ENCODE measurements around the gene EPHA6.

Gene EPHA6

DNA sequence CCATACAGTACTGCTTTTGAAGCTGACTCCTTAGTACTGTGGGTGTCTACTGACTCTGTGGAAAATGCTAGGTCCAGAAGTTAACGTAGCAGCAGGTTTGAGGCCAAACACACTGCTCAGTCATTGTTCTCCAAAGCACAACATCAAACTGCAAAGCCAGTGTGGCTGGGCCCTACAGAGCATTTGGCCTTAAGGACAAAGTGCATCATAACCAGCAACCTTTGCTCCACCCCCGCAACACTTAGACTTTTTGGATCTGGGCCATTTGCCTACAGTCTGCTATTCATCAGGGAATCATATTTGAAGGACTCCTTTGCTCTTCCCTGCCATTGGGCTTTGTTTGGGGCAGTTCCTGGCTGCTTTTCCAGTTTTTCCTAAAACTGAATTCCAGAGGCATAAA is 907.1 kb downstream of the EPHA6 start:
- DNase-seq (ENCODE audit: extremely low spot score): no peak
- TF ChIP-seq HDGF (IDR thresholded peaks at IDR 0.05; ENCODE audit: borderline replicate concordance): no peak
- no peak for TF ChIP-seq FOXK2 (IDR thresholded peaks at IDR 0.05)
- TF ChIP-seq TARDBP (IDR thresholded peaks at IDR 0.05): no peak
- no peak for TF ChIP-seq FOXM1 (IDR thresholded peaks at IDR 0.05; ENCODE audit: borderline replicate concordance)
- no peak for TF ChIP-seq L3MBTL2 (conservative IDR thresholded peaks at IDR 0.05)
- no peak for TF ChIP-seq ELF4 (IDR thresholded peaks at IDR 0.05)
- no peak for TF ChIP-seq BHLHE40 (IDR thresholded peaks at IDR 0.05; ENCODE audit: borderline replicate concordance)
- no peak for TF ChIP-seq LEF1 (IDR thresholded peaks at IDR 0.05; ENCODE audit: borderline replicate concordance)
- no peak for TF ChIP-seq FOXA1 (IDR thresholded peaks at IDR 0.05)
- TF ChIP-seq SUZ12 (IDR thresholded peaks at IDR 0.05): no peak
- no peak for TF ChIP-seq SP1 (IDR thresholded peaks at IDR 0.05)
- TF ChIP-seq, protein P1, sequence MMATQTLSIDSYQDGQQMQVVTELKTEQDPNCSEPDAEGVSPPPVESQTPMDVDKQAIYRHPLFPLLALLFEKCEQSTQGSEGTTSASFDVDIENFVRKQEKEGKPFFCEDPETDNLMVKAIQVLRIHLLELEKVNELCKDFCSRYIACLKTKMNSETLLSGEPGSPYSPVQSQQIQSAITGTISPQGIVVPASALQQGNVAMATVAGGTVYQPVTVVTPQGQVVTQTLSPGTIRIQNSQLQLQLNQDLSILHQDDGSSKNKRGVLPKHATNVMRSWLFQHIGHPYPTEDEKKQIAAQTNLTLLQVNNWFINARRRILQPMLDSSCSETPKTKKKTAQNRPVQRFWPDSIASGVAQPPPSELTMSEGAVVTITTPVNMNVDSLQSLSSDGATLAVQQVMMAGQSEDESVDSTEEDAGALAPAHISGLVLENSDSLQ (IDR thresholded peaks at IDR 0.05): no peak
- no peak for TF ChIP-seq NFRKB (IDR thresholded peaks at IDR 0.05)
- TF ChIP-seq ARNT (IDR thresholded peaks at IDR 0.05): no peak
- TF ChIP-seq ZNF384 (IDR thresholded peaks at IDR 0.05): no peak
- no peak for TF ChIP-seq CTBP1 (IDR thresholded peaks at IDR 0.05; ENCODE audit: borderline replicate concordance)
- CTCF ChIA-PET: no interaction called here

GRCh38 chr3:97736928-97737327 is 922.5 kb downstream of the EPHA6 start:
- DNase-seq (ENCODE audit: extremely low spot score): peak; percentile 43
- ChIA-PET POLR2A (no interaction called here), CTCF (no interaction called here)
- TF ChIP-seq LEF1 (IDR thresholded peaks at IDR 0.05; ENCODE audit: borderline replicate concordance) (no peak), FOXA1 (IDR thresholded peaks at IDR 0.05) (no peak), CTBP1 (IDR thresholded peaks at IDR 0.05; ENCODE audit: borderline replicate concordance) (peak; percentile 84), SP1 (IDR thresholded peaks at IDR 0.05) (no peak)
- TF ChIP-seq, protein P1 (IDR thresholded peaks at IDR 0.05): peak; percentile 97

More for the DNA sequence above, 907.1 kb downstream of the EPHA6 start:
- POLR2A ChIA-PET: no interaction called here

DNA sequence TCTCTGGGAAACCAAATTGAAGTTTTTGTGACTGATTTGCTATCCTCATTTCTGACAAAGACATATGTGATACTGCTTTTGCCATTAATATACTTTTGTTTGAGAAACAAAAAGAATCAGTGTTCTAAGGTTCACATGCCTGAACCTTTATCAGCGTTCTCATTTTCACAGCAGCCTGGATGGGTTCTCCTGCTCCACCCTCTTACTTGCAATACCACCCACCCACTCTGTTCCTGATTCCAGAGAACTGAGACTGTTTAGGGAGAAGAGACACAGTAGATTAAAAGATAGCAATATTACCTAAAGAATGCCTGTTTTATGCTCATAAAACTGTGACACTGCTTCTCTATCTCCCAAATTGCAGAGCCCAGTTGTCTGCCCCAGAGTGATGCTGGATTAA is 924.4 kb downstream of the EPHA6 start:
- POLR2A ChIA-PET: interaction anchor here (0.9 kb wide), 1 partner anchor 26 kb away, joined by 3 read pairs; the partner anchor contains the start of gene ARL6
- TF ChIP-seq ARNT (IDR thresholded peaks at IDR 0.05): no peak
- TF ChIP-seq SUZ12 (IDR thresholded peaks at IDR 0.05): no peak
- TF ChIP-seq CTBP1 (IDR thresholded peaks at IDR 0.05; ENCODE audit: borderline replicate concordance): no peak
- TF ChIP-seq, protein P1 (IDR thresholded peaks at IDR 0.05): no peak
- no peak for TF ChIP-seq LEF1 (IDR thresholded peaks at IDR 0.05; ENCODE audit: borderline replicate concordance)
- TF ChIP-seq FOXK2 (IDR thresholded peaks at IDR 0.05): no peak
- TF ChIP-seq ZNF384 (IDR thresholded peaks at IDR 0.05): no peak
- no peak for TF ChIP-seq TARDBP (IDR thresholded peaks at IDR 0.05)
- no peak for TF ChIP-seq SP1 (IDR thresholded peaks at IDR 0.05)
- TF ChIP-seq L3MBTL2 (conservative IDR thresholded peaks at IDR 0.05): no peak
- CTCF ChIA-PET: no interaction called here
- DNase-seq (ENCODE audit: extremely low spot score): no peak

- ChIA-PET POLR2A (no interaction called here), CTCF (no interaction called here)
- TF ChIP-seq SP1 (IDR thresholded peaks at IDR 0.05): no peak
- TF ChIP-seq ARNT (IDR thresholded peaks at IDR 0.05): no peak
- TF ChIP-seq NFRKB (IDR thresholded peaks at IDR 0.05): no peak
- no peak for TF ChIP-seq HDGF (IDR thresholded peaks at IDR 0.05; ENCODE audit: borderline replicate concordance)
- TF ChIP-seq L3MBTL2 (conservative IDR thresholded peaks at IDR 0.05): no peak
- TF ChIP-seq FOXA1 (IDR thresholded peaks at IDR 0.05): no peak
- TF ChIP-seq SUZ12 (IDR thresholded peaks at IDR 0.05): no peak
- no peak for TF ChIP-seq FOXM1 (IDR thresholded peaks at IDR 0.05; ENCODE audit: borderline replicate concordance)
- TF ChIP-seq CTBP1 (IDR thresholded peaks at IDR 0.05; ENCODE audit: borderline replicate concordance): no peak
- TF ChIP-seq, protein P1 (IDR thresholded peaks at IDR 0.05): no peak
- no peak for TF ChIP-seq BHLHE40 (IDR thresholded peaks at IDR 0.05; ENCODE audit: borderline replicate concordance)
- no peak for TF ChIP-seq LEF1 (IDR thresholded peaks at IDR 0.05; ENCODE audit: borderline replicate concordance)
- no peak for TF ChIP-seq ELF4 (IDR thresholded peaks at IDR 0.05)
- no peak for DNase-seq (ENCODE audit: extremely low spot score)
Observed at GRCh38 chr3:97742036-97742435, 927.6 kb downstream of the EPHA6 start.

DNA sequence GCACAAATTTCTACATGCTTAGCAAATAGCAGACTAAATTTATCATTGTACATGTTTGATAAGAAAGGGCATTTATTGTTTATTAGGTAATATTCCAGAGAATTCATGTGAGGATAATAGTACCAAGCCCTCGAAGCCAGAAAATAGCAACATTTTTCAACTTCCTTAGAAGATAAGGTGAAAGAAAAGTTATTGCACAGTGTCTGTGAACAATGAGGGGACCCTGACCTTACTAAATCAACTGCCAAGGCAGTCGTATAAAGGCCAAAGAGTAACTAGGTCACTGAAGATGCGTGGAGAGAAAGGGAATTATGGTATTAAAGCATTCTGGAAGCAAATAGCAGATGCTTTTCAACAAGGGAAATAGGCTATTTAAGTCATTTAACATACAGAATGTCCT is 929.9 kb downstream of the EPHA6 start:
- CTCF ChIA-PET: no interaction called here
- no peak for DNase-seq (ENCODE audit: extremely low spot score)
- TF ChIP-seq ELF4 (IDR thresholded peaks at IDR 0.05): no peak
- TF ChIP-seq FOXK2 (IDR thresholded peaks at IDR 0.05): no peak
- no peak for TF ChIP-seq ARNT (IDR thresholded peaks at IDR 0.05)
- no peak for TF ChIP-seq SP1 (IDR thresholded peaks at IDR 0.05)
- TF ChIP-seq TARDBP (IDR thresholded peaks at IDR 0.05): no peak
- TF ChIP-seq SUZ12 (IDR thresholded peaks at IDR 0.05): no peak
- no peak for TF ChIP-seq LEF1 (IDR thresholded peaks at IDR 0.05; ENCODE audit: borderline replicate concordance)
- no peak for TF ChIP-seq NFRKB (IDR thresholded peaks at IDR 0.05)
- no peak for TF ChIP-seq HDGF (IDR thresholded peaks at IDR 0.05; ENCODE audit: borderline replicate concordance)
- TF ChIP-seq CTBP1 (IDR thresholded peaks at IDR 0.05; ENCODE audit: borderline replicate concordance): no peak
- TF ChIP-seq FOXA1 (IDR thresholded peaks at IDR 0.05): no peak
- POLR2A ChIA-PET: no interaction called here

All from HEK293T (cell line).